ENCODE data around the gene ZNF641.

GRCh38 chr12:48388460-48388859 is 37.7 kb upstream of the ZNF641 start:
- no peak for TF ChIP-seq EZH2 (IDR thresholded peaks at IDR 0.05; ENCODE audit: insufficient read depth, poor library complexity, severe bottlenecking)
- no peak for TF ChIP-seq EZH2phosphoT487 (IDR thresholded peaks at IDR 0.05; ENCODE audit: insufficient read depth, low read depth)

Data from GM23248 (cell line).